ENCODE results near the gene ACACA. TPM values are rescaled to one million over a fixed set of nuclear protein-coding genes. Genes with fewer than 3 reads are reported as not detected.

The ACACA gene
- total RNA-seq, 2 donors from 2014 or later: 37.3 to 39.1 TPM

DNA sequence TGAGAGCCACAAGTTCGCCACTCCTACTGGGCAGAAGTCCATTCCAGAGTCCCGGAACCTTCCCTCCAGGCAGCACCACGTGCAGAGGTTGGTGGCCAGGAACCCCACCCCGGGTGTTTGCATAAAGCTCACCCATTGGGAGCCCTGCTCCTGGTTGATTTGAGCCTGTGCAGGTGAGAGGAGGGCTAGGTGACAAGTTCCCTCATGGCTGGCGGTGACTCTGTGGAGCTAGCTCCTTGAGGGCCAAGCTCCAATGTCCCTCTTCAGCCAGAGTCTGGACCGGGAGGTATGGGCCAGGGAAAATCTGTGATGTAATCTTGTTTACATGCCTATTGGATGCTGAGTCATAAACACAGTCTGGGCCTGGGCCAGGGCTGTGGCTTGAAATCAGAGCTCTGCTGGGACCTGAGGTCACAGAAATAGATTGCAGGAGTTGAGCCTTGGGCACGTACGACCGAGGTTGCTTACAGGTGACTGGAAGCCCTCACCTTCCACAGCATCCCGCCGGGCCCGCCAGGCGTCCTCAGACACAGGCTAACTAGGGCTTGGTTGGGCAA, 339.0 kb downstream of the ACACA start:
- intact Hi-C loops (cut with DNase I): no loop called here
- no peak for DNase-seq (ENCODE audit: low spot score)

GRCh38 chr17:37066322-37067255, 340.0 kb downstream of the ACACA start:
- intact Hi-C loops (cut with DNase I): no loop called here
- no peak for DNase-seq (ENCODE audit: low spot score)

DNA sequence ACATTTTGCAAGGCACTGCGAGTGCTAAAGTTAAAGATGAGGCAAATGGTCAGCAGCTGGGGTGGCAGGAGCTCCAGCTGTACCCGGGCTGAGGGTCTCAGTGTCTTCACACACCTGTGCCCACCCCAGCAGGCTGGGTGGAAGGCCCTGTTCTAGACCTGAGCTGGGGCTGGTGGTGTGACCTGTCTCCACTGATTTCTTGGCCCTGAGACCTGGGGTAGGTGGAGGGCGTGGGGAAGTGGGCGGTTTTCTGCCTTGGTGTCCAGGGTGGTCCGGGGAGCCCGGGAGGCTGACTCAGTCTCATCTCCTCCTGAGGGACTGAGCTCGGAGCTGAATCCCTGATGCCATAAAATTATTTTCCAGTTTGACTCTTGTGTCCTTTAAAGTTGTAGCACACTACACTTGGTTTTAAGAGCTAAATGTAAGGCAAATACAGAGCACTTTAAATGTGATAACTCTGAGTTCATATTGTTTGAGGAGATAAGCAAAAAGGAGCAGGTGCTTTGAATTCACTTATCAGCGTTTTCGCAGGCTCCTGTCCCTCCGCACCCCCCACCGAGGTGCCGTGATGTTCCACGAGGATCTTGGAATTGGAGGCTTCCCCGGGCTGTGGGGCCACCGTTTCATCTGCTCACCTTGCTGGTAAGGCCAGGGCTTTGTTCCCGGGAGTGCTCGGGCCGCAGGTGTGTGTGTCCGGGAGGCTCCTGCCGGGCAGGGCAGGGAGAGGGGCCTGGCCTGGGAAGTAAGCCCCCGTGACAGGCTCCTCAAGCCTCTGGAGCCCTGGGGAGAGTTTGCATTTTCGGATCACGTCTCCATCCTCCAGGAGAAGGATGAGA, 340.9 kb downstream of the ACACA start:
- intact Hi-C loops (cut with DNase I): no loop called here
- DNase-seq (ENCODE audit: low spot score): no peak

DNA sequence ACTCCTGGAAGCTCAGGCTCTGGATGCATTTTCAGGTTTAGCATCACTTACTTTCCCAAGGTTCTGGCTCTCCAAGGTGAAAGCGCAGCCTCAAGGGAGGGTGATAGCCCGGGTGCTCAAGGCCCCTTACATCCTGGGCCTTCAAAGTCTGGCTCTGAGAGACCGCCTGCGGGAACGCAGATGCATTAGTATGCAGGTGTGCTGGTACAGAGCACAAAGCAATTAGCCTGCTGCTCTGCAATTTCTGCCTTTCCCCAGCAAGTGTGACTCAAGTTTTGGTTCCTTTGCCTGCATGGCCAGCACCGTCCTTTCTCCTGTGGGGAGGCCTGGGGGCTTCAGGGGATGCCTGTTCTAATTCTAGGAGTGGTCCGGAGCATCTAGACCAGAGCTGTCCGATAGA, 341.7 kb downstream of the ACACA start:
- intact Hi-C loops (cut with DNase I): no loop called here
- no peak for DNase-seq (ENCODE audit: low spot score)

DNA sequence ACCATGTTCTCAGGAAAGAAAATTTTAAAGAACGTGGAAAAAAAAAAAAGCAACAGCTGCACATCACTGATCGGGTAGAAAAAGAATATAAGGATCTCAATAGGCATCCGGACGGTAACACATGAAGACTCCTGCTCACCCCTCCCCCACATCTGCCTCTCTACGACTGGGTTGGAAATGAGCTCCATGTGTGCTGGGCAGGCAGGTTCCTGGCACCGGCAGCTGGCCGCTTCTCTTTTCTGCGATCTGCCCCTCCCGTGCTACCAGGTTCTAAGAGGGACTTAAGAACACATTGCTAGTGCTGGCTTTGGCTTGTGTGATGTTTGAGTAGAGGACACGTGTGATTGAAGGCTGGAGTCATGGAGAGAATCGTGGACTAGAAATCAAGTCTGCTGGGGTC, 342.4 kb downstream of the ACACA start:
- intact Hi-C loops (cut with DNase I): no loop called here
- DNase-seq (ENCODE audit: low spot score): no peak

- no peak for DNase-seq (ENCODE audit: low spot score)
- intact Hi-C loops (cut with DNase I): no loop called here
Observed at GRCh38 chr17:37062021-37062420, 344.6 kb downstream of the ACACA start.

DNA sequence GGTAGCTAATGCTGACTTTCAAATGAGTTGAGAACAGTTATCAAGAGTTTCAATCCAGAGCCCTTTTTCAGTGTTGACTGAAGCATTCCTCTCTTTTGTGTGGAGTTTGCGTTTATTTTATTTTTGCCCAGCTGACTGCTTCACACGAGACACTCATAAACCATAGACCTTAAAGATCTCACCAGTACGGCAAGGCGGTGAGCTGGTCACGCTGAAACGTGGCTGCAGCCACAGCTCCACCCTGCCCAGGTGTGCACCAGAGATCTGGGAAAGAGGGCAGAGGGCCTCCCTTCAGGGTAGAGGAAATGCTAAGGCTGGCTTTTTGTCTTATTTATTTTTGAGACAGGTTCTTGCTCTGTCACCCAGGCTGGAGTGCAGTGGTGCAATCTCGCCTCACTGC, 345.7 kb downstream of the ACACA start:
- intact Hi-C loops (cut with DNase I): no loop called here
- no peak for DNase-seq (ENCODE audit: low spot score)

DNA sequence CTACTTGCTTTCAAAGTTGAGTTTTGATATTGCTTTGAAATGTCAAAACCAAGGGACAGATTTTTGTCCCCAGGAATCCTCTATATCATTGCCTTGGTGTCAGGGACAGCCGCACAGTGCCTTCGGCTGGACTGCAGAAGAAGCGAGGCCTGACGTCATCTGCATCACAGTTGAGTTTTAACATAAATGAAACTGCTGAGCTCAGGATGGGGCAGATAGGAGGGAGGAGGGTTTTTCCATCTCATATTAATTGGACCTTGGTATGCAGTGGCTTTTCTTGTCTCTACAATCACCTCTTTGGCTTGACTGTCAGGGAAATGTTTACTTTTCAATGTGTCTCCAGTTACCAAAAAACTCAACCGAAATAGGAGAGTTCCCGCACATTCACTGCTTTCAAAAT, 346.5 kb downstream of the ACACA start:
- DNase-seq (ENCODE audit: low spot score): no peak
- intact Hi-C loops (cut with DNase I): no loop called here

DNA sequence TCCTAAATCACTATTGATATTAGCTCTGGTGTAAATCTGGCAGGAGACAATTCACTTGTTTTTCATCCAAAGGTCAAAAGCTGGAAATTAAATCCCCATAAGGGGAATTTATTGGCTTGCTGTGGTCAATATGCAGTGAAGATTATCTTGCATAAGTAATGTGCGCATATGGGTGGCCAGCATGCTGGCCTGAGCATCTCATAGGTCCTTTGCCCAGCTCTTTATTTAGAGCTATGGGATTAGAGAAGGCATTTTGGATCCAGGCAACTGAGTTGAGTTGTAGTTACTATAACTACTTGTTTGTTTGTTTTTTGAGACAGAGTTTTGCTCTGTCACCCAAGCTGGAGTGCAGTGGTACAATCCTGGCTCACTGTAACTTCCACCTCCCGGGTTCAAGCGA, 347.1 kb downstream of the ACACA start:
- no peak for DNase-seq (ENCODE audit: low spot score)
- intact Hi-C loops (cut with DNase I): no loop called here

DNA sequence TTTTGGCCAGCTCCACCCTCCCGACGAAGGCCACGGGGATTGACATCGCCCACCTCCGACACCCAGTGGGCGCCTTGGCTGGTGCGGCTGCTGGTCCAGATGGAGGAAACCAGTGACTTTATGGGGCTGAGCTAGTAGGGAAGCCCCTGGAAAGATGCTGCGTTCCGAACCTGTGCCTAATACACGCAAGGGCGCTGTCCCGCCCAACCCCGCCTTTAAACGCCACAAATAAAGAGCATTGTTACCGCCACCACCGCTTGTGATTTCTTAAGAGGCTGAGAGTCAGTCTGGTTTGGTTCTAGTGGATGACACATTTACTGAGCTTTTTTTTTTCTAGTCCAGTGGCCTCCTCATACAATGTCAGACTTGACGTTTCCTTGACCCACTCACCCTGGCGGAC, 350.0 kb downstream of the ACACA start:
- intact Hi-C loops (cut with DNase I): no loop called here
- DNase-seq (ENCODE audit: low spot score): no peak

DNA sequence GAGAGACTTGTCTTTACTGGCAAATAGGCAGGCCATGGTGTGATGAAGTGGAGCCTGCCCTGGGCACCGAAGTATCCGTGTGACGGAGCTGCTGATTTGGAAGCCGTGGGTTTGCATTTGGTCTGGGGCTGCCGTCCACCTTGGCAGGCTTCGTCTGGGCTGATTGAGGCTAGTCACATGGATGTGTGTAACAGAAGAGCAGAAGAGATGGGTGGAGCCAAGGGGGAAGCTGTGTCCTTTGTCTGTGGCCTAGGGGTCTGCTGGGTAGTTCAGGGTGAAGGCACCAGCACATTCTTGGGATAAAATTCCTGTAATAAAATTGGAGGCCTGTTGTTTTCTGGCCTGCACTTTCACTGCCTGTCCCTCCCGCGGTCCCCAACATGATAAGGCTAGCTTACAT, 351.7 kb downstream of the ACACA start:
- intact Hi-C loops (cut with DNase I): no loop called here
- no peak for DNase-seq (ENCODE audit: low spot score)

GRCh38 chr17:37052450-37052849, 354.2 kb downstream of the ACACA start:
- intact Hi-C loops (cut with DNase I): no loop called here

GRCh38 chr17:37051833-37052232, 354.8 kb downstream of the ACACA start:
- intact Hi-C loops (cut with DNase I): no loop called here
- no peak for DNase-seq (ENCODE audit: low spot score)

More at GRCh38 chr17:37052450-37052849, 354.2 kb downstream of the ACACA start:
- no peak for DNase-seq (ENCODE audit: low spot score)

GRCh38 chr17:37051381-37051780, 355.3 kb downstream of the ACACA start:
- intact Hi-C loops (cut with DNase I): no loop called here
- no peak for DNase-seq (ENCODE audit: low spot score)

GRCh38 chr17:37050920-37051319, 355.7 kb downstream of the ACACA start:
- intact Hi-C loops (cut with DNase I): no loop called here
- DNase-seq (ENCODE audit: low spot score): no peak

GRCh38 chr17:37048811-37049210, 357.8 kb downstream of the ACACA start:
- DNase-seq (ENCODE audit: low spot score): no peak
- intact Hi-C loops (cut with DNase I): loop anchor here (5.0 to 10.0 kb wide), 3 partner anchors 417 to 493 kb away; no protein-coding TSS in a partner anchor

GRCh38 chr17:37047631-37048104, 359.0 kb downstream of the ACACA start:
- intact Hi-C loops (cut with DNase I): loop anchor here (5.0 to 10.0 kb wide), 3 partner anchors 415 to 495 kb away; no protein-coding TSS in a partner anchor
- DNase-seq (ENCODE audit: low spot score): peak; percentile 94

- intact Hi-C loops (cut with DNase I): loop anchor here (5.0 to 10.0 kb wide), 3 partner anchors 413 to 497 kb away; no protein-coding TSS in a partner anchor
- no peak for DNase-seq (ENCODE audit: low spot score)
Observed at GRCh38 chr17:37045351-37045922, 361.2 kb downstream of the ACACA start.

- intact Hi-C loops (cut with DNase I): loop anchor here in 1 of 2 donors (10.0 kb wide), 1 partner anchor 418 kb away; no protein-coding TSS in a partner anchor
Observed at GRCh38 chr17:37043201-37043600, 363.4 kb downstream of the ACACA start.

More at GRCh38 chr17:37043201-37043600, 363.4 kb downstream of the ACACA start:
- DNase-seq (ENCODE audit: low spot score): no peak

Data from posterior vena cava (tissue), 2 donors.